NK-92 treated with Interleukin-12 subunit alpha and Interleukin-12 subunit beta, amount 100 ng/mL, for 24 hours (cell line): ENCODE results near the gene NID2.

ENCODE experiments used
- DNase-seq: peaks from one replicate; lab custom pipeline; 2025; lab: John Stamatoyannopoulos, UW

Gene NID2

DNA sequence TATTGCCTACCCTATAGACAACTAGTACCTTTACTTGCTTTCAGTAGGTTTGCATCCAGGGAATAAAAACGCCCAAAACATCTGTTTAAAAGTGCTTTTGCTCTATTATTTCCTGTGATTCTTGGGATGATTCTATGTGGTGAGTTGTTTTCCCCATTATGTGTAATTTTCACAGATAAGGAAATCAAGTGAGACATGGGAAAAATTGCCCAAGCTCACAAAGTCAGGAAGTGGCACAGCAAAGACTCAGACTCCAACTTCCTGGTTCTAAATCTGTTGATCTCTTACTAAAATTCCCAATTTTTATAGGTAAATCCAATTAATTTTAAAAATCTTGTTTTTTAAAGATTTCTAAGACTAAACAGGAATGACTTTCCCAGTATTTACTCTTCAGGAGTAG is 39.0 kb downstream of the NID2 start:
- no peak for DNase-seq

- DNase-seq: no peak
Observed at GRCh38 chr14:52026901-52027300, 42.0 kb downstream of the NID2 start.

- DNase-seq: no peak
Observed at GRCh38 chr14:52026017-52026660, 42.7 kb downstream of the NID2 start.

- DNase-seq: no peak
Observed at GRCh38 chr14:52025310-52025709, 43.5 kb downstream of the NID2 start.

DNA sequence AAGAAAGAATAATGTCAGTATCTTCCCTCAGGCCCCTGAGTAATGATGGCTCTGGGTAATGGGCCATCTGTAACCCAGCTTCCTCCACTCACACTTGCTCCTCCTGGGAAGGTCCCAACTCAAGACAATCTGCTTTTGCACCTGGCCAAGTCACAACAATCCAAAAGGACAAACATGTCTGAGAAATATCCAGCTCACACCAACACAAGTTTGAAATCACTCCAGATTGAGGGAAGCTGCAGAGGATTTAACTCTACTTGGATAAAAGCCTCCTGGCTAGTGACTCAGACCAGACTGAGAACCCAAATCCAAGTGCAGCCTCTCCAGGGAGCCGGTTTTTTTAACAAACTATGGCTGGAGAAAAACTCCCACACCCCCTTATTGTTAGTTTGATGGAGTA is 45.3 kb downstream of the NID2 start:
- no peak for DNase-seq

DNA sequence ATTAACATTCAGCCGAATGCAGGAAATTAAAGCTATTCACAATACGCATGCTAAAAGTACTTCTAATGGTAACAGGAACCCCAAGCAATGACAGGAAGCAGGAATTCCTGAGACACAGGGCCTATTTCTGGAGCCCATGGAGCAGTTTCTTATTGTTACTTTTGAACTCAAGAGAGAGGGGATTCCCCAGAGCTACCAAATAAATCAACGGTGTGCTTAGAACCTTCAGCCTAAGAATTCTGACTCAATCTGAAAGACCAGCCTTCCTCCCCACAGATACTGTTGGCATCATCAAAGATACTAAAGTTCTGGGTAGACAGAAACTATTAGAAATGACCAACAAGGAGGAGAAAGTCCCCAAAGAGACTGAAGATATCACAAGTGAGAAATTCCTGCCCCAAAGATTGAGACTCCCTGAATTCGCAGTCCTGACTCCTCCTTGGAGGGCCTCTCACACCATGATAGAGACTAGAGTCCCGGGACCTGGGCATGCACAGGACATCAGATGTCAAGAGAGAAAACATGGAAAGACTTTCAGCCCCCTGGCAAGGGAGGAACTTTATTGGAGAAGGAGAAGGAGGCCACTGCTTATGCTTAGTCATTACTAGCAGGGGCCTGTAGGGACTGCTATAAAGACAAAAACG is 46.8 kb downstream of the NID2 start:
- DNase-seq: no peak

DNA sequence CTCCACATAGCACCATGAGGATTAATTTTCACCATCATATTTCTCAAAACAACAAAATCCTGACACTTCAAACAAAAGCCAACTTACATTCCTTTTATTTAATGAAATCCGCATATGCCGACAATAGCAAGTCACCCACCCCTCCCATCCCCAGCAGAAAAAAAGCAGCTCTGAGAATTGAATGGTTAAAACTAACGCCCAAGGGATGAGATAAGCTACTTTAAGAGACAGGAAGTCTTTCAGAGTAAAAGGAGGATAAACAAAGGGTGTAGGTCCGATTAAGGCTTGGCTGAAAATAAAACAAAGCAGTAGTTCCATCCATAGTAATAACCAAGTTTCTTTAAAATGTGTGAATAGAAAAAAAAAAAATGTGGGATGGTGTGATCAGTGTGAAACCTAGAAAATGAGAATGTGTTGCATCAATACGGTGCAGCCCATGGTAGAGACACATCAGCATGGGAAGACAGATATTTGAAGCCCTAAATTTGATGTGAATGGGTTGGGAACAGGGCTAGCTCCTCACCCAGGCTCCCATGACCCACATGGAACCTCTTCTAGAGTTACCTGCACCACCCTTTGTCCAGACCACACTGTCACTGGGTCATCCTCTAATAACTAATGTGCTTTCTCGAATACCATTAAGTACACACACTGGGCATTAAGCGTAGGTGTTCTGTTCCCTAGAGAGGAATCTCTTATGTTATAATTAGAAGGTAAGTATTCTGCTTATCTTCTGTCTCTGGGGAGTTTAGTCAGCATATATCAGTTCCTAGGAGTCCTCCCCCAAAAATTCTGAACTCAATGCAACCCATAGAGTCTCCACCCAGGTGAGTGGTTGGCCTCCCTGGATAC is 47.8 kb downstream of the NID2 start:
- no peak for DNase-seq

- DNase-seq: no peak
Observed at GRCh38 chr14:52020161-52020714, 48.6 kb downstream of the NID2 start.

DNA sequence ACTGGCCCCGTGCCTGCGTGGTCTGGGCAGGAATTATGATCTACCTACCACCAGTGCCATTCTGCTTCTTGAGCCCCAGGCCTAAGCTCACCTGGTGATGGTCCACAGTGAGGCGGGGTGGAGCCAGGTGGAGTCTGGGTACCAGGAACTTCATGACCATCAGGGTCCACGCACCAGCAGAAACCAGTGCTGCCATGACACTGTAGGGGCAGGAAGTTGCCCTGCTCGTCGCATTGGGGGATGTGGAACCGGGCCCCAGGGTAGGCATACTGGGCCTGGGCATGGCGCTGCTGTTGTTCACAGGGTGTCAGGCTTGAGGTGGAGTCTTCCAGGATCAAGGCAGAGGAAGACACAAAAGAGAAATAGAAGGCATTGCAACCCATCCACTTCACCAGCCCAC is 49.9 kb downstream of the NID2 start:
- DNase-seq: no peak

DNA sequence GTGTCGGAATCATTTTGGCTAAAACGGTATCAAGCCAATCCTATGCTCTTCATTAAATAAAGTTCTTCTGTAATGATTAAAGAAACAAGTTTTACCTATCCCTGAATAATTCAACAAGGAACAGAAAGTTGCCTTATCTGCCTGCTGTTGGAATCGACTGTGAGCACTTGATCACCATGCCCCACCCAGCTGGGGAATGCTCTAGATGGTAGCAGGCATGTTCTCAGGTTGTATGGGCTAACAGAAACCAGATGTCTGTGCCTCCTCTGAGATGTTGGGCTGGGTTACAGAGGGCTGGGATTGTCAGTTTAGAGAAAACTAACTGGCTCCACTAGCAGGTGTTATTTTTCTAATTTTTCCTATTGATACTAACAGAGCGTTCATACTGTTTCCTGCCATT is 50.6 kb downstream of the NID2 start:
- DNase-seq: no peak

DNA sequence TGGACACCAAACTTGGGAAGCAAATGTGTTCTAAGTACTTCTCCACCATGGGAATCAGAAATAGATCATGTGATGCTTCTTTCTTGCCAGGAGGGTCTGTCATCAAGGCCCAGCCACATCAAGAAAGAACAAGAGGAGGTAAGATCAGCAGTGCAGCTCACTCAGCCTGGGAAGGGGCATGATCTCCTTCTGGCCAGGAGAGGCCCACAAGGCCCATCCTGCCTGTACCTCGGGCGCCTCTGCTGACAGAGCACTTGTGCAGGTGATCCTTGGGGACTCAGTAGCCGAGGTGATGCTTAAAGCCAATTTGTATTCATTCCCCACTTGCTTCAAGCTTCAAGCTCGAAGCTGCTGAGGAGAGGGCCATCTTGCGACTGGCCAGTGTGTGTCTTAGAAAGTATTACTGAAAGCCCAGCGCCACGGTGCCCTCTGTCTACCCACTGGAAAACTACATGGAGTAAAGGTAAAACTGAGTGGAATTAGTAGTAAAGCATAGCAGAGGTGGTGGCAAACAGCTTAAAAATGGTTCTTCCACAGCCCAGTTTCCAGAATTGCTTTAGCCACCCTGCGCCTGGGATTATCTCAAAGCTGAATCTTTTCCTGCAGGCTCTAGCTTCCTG is 53.3 kb downstream of the NID2 start:
- DNase-seq: peak; percentile 3

DNA sequence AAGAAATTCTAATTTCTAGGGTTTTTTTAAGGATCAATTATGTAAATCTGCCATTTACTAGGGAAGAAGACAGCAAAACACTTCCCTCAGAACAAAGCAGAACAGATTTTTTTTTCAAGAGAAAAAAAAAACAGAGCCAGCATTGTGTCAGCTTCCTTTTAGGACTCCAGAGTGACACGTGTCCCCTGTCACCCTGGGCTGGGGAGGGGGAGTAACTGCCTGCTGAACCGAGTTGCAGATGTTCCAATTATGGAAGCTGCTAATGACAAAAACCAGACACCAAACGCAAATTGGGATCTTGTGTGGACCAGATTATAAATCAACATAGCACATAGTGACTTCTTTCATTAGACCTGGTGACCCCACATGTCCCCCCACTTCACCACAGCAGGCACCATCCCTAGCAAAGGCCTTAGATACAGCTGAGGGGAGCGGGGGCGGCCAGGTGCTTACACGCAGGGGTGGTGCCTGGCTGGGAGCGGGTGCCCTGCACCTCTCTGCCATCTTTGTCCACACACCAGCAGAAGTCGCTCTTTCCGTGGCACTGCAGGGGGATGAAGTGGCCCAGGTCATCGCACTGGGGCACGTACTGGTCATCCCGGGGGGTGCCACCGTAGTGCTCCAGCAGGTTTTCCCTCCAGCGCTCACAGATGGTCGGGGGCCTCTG is 54.1 kb downstream of the NID2 start:
- DNase-seq: no peak

- DNase-seq: no peak
Observed at GRCh38 chr14:52013984-52014600, 54.8 kb downstream of the NID2 start.

DNA sequence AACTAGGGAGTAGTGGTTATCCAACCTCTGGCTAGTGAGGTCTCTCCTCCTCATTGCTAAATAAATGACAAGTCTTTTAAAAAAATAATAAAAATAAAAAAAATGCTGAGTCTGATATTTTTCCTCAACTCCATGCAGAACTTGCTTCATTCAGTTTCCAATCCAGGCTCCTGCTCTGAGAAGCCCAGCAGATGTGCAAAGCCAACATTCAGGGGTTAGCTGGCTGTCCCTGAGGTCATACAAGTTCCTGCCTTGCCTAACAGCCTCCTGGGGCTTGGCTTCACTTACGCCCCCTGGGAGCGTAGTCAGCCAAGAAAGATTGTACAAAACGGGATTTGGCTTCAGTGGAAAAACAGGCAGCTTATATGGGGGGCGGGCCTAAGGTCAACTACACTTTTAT is 56.2 kb downstream of the NID2 start:
- DNase-seq: no peak

- no peak for DNase-seq
Observed at GRCh38 chr14:52011523-52011922, 57.3 kb downstream of the NID2 start.

- no peak for DNase-seq
Observed at GRCh38 chr14:52010173-52010693, 58.6 kb downstream of the NID2 start.

GRCh38 chr14:52008136-52008535 is 60.7 kb downstream of the NID2 start:
- DNase-seq: no peak

DNA sequence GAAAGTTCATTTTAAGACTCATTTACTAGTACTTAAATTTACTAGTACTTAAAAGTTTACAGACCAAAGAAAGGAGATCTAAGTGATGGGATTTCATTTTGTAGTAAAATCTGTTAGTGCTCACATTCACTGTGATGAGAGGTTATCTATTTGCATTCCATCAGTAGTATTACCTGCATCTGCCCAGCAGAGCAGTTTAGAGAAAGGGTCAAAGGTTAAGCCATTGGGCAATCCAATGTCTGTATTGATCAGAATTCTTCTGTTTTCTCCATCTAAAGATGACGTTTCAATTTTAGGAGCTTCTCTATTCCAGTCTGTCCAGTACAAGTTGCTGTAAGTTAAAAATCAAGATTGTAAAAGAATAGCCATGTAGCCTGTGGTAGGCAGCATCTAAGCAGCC is 61.2 kb downstream of the NID2 start:
- no peak for DNase-seq

DNA sequence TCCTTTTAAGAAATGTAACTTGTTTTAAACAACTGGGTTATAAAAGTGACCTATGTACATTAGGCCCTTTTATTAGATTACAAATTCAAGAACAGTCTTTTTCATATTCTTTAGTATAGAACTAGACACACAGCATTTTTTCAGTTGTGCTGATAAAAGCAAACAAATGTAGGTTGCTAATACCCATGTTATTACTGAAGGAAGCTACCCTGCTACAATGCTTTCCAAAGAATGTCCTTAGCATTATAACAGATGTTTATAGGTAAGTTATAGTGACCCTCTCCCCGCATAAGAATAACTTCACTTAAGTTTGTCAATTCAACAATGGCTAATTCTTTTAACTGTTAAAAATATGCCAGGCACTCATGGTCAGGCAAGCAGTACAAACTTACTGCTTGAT is 61.6 kb downstream of the NID2 start:
- DNase-seq: no peak

DNA sequence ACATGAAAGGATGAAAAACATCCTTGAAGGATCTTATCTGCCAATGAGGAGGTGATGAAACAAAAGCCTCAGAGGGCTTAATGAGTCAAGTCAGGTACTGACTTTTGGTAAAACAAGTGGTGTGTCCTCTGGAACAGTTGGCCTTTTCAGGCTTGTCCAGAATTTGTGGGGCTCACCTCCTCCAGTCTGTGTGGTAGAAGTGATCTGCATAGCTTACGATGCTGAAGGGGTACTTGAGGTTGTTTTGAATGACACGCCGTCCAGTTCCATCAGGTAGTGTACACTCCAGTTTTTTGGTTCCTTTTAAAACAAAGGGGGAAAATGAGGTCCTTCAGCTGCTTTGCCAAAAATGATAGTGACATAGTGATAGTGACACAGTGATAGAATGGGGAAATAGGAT is 62.5 kb downstream of the NID2 start:
- DNase-seq: no peak

GRCh38 chr14:52005625-52006024 is 63.2 kb downstream of the NID2 start:
- no peak for DNase-seq
